GM21367 (cell line): ENCODE data around the gene MSL1.
A peak's percentile ranks its signal among the peaks of the same experiment; 100 is the strongest.
"Not testable (repeated sequence)": the region's sequence is repeated elsewhere in the genome, so short reads cannot be mapped to it uniquely, and the experiment has no call there.

Source experiments
- ATAC-seq: cut with Tn5 transposase; IDR thresholded peaks from one replicate; pipeline ENCODE4 v1.9.1; 2021; ENCODE audit not compliant: unreplicated experiment

The MSL1 gene

DNA sequence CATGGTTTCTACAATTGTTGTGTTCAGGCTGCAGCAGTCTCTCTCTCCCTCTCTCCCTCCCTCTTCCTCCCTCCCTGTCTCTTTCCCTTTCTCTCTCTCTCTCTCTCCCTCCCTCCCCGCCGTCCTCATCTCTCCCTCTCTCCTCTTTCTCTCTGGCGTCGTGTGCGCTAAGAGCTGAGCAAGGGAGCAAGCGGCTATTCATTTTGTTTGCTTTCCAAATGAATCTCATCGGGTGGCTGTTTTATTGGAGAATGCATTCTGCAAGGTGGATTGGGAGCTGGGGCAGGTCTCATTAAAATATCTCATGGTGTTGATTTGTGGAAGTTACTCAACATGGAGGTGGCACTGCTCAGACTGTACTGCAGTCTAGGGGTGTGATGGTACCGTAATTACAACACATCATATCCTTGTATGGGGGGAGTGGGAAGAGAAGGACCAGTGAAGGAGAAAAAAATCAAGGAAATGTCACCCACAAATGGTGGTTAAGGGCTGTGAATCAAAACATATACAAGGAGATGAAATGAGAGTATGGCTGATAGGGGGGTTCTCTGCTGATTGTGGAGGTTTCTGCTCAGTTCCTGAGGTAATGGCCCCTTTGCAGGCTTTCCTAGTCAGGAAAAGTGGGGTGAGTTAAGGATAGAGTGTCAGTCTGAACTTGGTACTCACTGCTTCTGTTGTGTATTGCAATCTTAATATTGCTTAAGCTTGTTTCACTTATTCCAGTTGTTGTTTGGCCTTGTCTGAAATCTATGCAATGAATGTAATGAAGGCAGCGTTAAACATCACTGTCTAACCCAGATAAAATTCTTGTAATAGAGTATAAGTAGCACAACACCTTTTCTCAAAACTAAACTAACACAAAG, 2.7 kb downstream of the MSL1 start:
- ATAC-seq, result no peak

DNA sequence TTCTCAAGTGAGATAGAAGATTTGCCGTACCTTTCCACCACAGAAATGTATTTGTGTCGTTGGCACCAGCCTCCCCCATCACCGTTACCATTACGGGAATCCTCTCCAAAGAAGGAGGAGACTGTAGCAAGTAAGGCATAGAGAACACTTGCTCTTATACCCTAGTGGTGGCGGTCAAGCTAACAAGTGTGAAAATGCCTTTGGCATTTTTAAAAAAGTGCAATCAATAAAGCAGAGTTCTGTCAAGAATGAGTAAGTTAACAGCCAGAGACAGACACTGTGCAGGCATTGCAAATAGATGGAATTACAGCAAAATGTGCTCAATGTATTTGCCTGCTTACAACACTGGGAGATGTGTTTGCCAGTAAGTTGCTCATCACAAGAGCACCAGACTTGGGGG, 7.7 kb downstream of the MSL1 start:
- ATAC-seq, result no peak

- ATAC-seq, result no peak
Observed at GRCh38 chr17:40130352-40131042, 8.7 kb downstream of the MSL1 start.

DNA sequence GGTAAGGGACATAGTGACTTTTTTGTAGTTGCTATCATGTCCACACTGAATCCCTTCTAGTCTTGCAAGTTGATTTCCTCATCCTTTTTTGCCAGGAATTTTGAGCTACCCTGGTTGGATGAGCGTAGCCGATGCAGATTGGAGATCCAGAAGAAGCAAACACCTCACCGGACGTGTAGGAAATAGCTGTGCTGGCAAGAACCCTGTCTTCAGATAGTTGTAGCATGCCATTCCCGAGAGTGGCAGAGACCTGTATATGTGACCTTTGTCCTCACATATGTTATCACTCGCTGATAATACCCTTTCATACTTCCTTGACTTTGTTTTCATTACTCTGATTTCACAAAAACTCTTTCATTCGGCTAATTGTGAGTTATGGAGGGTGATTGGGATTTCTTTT, 12.4 kb downstream of the MSL1 start:
- no peak for ATAC-seq

DNA sequence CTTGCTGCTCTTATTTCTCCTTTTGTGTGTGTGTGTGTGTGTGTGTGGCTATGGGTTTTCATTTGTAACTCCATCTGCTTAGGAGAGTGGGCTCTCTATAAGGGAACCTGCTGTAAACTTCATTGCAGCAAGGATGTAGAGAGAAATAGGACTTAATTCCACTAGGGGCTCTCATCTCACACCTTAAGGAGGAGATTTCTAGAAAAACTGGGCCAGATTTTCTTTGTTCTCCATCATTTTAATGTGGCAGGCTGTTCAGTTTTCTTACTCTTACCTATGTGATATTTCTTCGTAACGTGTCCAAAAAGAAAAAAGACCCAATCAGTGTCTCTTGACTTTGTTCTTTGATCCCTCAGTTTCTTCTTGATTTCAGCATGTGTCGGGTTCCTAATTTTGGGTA, 14.0 kb downstream of the MSL1 start:
- no peak for ATAC-seq

GRCh38 chr17:40139566-40140058, 17.8 kb downstream of the MSL1 start:
- ATAC-seq, result peak; percentile 12

DNA sequence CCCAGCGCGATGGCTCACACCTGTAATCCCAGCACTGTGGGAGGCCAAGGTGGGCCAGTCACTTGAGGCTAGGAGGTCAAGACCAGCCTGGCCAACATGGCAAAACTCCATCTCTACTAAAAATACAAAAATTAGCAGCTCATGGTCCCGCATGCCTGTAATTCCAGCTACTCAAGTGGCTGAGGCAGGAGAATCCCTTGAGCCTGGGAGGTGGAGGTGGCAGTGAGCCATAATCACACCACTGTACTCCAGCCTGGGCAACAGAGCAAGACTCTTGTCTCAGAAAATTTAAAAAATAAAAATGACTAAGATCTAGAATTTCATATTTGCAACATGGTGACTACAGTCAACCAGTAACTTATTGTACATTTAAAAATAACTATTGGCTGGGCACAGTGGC, 21.4 kb downstream of the MSL1 start:
- ATAC-seq, result not testable (repeated sequence)

DNA sequence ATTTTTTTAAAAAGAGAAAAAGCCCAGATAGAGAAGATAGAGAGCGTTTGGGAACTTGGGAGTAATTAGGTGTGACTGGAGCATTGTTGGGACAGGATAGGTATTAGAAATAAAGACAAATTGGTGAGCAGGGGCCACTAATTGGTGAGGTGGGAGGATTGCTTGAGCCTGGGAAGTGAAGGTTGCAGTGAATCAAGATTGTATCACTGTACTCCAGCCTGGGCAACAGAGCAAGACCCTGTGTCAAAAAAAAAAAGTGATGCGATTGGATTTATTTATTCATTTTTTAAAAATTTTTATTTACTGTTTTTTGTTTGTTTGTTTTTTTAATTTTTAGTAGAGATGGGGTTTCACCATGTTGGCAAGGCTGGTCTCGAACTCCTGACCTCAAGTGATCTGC, 23.7 kb downstream of the MSL1 start:
- no peak for ATAC-seq

GRCh38 chr17:40148527-40148926, 26.8 kb downstream of the MSL1 start:
- no peak for ATAC-seq

DNA sequence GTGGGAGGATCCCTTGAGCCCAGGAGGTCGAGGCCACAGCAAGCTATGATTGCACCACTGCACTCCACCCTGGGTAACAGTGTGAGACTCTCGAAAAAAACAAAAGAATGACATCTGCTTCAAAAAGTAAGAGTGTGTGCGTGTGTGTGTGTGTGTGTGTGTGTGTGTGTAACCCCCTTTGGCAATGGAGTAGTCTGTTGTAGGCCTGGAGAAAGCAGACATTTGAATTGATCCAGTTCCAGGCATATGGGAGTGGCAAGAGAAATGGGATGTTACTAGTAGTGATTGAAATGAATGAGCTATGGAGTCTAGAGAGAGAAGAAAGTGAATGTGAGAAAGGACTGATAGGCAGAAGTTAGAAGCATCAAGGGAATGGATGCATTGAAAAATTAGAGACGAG, 28.5 kb downstream of the MSL1 start:
- no peak for ATAC-seq

DNA sequence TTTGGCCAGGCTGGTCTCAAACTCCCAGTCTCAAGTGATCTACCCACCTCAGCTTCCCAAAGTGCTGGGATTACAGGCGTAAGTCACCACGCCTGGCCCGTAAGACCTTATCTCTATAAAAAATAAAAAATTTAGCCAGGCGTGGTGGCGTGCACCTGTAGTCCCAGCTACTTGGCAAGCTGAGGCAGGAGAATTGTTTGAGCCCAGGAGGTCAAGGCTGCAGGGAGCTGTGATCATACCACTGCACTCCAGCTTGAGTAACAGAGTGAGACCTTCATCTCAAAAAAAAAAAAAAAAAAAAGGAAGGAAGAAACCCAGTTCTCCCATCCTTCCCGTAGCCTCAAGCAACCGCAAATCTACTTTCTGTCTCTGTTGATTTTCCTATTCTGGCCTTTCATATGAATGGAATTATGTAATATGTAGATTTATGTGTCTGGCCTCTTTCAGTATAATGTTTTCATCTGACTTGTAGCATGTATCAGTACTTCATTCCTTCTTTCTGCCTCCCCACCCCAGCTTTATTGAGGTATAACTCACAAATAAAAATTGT, 29.7 kb downstream of the MSL1 start:
- no peak for ATAC-seq

GRCh38 chr17:40153603-40154236, 31.9 kb downstream of the MSL1 start:
- no peak for ATAC-seq

DNA sequence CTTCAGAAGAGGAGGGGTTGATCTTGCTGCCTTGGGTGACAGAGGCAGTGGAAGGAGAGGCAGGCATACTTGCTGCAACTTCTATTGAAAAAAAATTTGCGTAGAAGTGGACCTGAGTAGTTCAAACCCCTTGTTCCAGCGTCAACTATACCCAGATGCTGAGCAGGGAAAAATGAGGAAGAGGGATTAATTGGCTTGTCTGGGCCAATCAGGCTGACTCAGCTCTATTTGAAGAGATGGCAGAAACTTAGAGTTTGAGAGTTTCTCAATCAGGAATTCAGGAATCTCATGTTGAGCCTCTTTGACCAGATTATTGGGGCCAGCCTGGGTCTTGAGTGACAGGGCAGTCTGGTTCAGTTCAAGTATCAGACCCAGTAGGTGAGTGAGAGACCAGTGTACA, 36.2 kb downstream of the MSL1 start:
- ATAC-seq, result no peak

DNA sequence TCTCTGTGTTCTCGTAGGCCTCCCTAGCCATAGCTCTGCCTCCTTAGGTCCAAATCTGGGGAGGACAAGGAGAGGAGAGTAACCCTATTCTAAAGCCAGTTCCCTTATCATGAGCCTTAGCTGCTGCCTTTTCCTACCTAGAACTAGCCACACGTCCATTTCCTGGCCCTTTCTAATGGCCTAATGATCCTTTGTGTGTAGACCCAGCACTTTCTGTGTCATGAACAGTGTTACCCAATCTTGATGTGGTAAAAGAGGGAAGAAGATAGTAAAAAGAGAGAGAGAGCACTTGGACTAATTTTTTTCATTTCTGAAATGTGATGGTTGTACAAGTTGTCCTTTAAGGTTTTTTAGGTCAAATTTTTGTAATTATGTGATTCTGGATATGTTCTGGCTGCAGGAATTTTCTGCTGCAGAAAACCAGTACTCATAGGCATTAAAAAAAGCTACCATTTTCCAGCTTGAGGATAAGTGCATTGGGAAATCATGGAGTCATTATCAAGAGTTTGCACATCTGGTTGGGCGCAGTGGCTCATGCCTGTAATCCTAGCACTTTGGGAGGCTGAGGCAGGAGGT, 36.8 kb downstream of the MSL1 start:
- no peak for ATAC-seq

GRCh38 chr17:40159456-40159855, 37.7 kb downstream of the MSL1 start:
- ATAC-seq, result no peak

GRCh38 chr17:40167685-40168261, 46.0 kb downstream of the MSL1 start:
- no peak for ATAC-seq

DNA sequence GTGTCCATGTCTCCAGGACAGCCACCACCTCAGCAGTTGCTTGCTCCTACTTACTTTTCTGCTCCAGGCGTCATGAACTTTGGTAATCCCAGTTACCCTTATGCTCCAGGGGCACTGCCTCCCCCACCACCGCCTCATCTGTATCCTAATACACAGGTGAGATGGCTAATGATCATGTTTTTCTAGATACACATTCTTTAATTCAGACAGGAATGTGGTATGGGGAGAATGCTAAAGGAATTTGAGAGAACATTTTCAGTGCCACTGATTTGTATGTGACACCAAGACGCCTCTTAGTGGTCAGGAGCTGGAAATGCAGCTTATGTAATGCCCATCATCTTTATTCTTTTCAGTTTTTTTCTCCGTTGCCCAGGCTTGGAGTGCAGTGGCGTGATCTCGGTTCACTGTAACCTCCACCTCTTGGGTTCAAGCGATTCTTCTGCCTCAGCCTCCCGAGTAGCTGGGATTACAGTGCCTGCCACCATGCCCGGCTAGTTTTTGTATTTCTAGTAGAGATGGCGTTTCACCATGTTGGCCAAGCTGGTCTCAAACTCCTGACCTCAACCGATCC, 46.6 kb downstream of the MSL1 start:
- no peak for ATAC-seq

DNA sequence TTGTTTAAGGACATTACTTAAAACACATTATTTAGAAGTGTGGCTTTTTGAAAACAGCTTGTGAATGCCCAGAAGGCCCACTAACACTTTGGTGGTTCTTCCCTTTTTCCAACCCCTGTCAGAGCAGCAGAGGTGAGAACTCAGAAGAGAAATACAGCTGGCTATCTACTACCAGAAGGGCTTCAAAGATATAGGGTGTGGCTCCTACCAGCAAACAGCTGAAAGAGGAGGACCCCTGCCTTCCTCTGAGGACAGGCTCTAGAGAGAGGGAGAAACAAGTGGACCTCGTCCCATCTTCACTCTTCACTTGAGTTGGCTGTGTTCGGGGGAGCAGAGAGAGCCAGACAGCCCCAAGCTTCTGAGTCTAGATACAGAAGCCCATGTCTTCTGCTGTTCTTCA, 48.6 kb downstream of the MSL1 start:
- ATAC-seq, result no peak

DNA sequence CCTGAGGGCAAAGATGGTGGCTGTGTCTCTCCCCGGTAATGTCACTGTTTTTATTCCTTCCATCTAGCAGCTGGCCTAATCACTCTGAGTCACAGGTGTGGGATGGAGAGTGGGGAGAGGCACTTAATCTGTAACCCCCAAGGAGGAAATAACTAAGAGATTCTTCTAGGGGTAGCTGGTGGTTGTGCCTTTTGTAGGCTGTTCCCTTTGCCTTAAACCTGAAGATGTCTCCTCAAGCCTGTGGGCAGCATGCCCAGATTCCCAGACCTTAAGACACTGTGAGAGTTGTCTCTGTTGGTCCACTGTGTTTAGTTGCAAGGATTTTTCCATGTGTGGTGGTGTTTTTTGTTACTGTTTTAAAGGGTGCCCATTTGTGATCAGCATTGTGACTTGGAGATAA, 50.0 kb downstream of the MSL1 start:
- no peak for ATAC-seq

GRCh38 chr17:40173091-40173777, 51.5 kb downstream of the MSL1 start:
- no peak for ATAC-seq
